ENCODE measurements around the gene FOXE1.

FOXE1 gene

DNA sequence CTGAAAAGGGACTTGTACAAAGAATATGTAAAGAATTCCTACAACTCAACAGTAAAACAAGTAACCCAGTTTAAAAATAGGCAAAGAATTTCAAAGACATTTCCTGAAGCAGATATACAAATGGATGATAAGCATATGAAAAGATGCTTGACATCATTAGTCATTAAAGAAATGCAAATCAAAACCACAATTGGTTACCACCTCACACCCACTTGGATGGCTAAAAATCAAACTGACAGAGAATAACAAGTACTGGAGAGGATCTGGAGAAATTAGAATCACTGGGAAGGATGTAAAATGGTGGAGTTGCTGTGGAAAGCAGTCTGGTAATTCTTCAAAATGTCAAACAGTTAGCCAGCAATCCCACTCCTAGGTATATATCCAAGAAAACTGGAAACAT is 12.5 kb upstream of the FOXE1 start:
- peaks cover 67% of the 10 kb centered on the region for H3K27me3 Mint-ChIP-seq
- no peak for ATAC-seq
- no peak overlapping the region for H3K27ac Mint-ChIP-seq
- DNase-seq, result no peak
- H3K9me3 Mint-ChIP-seq, result no peaks in the 10 kb centered on the region
- no peaks in the 10 kb centered on the region for H3K4me1 Mint-ChIP-seq
- no peaks in the 10 kb centered on the region for H3K36me3 Mint-ChIP-seq (ENCODE audit: low read depth)
- no peak overlapping the region for H3K4me3 Mint-ChIP-seq

DNA sequence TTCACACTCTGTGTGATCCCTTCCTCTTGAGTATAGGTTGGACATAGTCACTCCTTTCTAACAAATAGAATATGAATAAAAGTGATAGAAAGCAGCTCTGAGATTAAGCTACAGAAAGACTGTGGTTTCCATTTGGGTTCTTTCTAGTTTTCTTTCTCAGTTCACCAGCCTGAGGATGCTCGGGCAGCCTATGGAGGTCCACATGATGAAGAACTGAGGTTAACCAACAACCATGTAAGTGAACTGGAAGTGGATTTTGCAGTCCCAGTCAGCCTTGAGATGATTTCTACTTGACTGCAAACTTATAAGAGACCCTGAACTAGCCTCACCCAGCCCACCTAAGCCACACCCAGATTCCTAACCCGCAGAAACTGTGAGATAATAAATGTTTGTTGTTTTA is 10.1 kb upstream of the FOXE1 start:
- H3K4me3 Mint-ChIP-seq, result no peak overlapping the region
- no peak for DNase-seq
- no peaks in the 10 kb centered on the region for H3K9me3 Mint-ChIP-seq
- peaks cover 76% of the 10 kb centered on the region for H3K27me3 Mint-ChIP-seq
- no peak for ATAC-seq
- no peak overlapping the region for H3K27ac Mint-ChIP-seq
- H3K4me1 Mint-ChIP-seq, result peaks cover under 1% of the 10 kb centered on the region
- no peaks in the 10 kb centered on the region for H3K36me3 Mint-ChIP-seq (ENCODE audit: low read depth)

DNA sequence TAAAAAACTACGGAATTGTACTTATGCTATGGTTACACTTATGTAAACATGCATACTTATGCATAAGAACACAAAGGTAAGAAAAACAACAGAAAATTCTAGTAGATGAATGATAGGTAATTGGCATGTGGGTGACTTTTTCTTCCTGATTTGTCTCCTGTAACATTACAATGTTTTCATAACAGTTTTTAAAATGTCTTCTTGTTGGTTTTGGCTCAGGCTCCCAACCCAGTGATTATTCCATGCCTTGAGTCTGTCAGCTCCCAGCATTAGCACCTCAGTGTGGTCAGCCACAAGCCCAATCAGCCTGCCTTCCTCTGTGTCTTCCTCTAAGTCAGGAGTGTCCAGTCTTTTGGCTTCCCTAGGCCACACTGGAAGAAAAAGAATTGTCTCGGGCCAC is 7.9 kb upstream of the FOXE1 start:
- H3K9me3 Mint-ChIP-seq, result no peaks in the 10 kb centered on the region
- ATAC-seq, result no peak
- no peak overlapping the region for H3K27ac Mint-ChIP-seq
- H3K36me3 Mint-ChIP-seq (ENCODE audit: low read depth), result no peaks in the 10 kb centered on the region
- no peak for DNase-seq
- H3K4me3 Mint-ChIP-seq, result no peak overlapping the region
- peaks cover 86% of the 10 kb centered on the region for H3K27me3 Mint-ChIP-seq
- peaks cover 14% of the 10 kb centered on the region for H3K4me1 Mint-ChIP-seq

DNA sequence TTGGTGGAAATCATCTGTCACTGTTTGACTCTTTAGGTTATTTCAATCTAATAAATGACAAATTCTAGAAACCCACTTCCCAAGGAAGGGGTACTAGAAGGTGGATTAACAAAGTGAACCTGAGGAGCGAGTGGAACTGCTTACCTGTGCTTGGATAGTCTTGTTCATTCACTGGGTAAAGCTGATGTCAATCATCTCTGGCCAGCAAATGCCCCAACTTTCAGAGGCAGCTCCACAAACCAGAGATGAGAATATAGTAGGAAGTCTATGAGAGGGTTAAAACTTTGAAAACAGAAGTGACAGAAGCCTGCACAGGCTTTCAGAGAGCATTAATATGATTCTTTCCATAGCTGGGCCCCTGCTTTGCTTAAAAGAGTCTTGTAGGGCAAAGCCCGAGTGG is 7.3 kb upstream of the FOXE1 start:
- Mint-ChIP-seq H3K4me1 (peaks cover 14% of the 10 kb centered on the region), H3K9me3 (no peaks in the 10 kb centered on the region), H3K36me3 (ENCODE audit: low read depth) (no peaks in the 10 kb centered on the region), H3K27me3 (peaks cover 86% of the 10 kb centered on the region), H3K4me3 (no peak overlapping the region), H3K27ac (no peak overlapping the region)
- ATAC-seq (no peak), DNase-seq (no peak)

DNA sequence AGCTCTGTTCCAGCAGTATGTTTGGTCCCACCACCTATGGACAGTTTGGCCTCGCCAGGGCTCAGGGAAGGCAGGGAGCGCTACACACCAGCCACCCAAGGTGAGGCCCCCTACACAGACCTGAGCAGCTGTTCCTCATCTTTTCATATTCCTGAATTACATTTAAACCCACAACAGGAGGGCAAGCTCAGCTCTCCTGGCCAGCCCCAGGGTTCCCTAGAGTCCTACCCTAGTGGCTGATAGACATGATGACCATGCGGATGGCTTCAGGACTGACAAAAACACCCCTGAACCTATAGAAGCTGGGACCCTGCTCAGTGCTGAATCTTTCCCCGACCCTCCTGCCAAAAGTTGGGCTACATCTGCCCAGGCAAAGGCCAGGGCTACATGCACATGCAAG is 6.7 kb upstream of the FOXE1 start:
- Mint-ChIP-seq H3K9me3 (no peaks in the 10 kb centered on the region), H3K36me3 (ENCODE audit: low read depth) (no peaks in the 10 kb centered on the region), H3K4me1 (peaks cover 14% of the 10 kb centered on the region), H3K4me3 (no peak overlapping the region), H3K27me3 (peaks cover 85% of the 10 kb centered on the region), H3K27ac (no peak overlapping the region)
- DNase-seq, result no peak
- ATAC-seq, result no peak

DNA sequence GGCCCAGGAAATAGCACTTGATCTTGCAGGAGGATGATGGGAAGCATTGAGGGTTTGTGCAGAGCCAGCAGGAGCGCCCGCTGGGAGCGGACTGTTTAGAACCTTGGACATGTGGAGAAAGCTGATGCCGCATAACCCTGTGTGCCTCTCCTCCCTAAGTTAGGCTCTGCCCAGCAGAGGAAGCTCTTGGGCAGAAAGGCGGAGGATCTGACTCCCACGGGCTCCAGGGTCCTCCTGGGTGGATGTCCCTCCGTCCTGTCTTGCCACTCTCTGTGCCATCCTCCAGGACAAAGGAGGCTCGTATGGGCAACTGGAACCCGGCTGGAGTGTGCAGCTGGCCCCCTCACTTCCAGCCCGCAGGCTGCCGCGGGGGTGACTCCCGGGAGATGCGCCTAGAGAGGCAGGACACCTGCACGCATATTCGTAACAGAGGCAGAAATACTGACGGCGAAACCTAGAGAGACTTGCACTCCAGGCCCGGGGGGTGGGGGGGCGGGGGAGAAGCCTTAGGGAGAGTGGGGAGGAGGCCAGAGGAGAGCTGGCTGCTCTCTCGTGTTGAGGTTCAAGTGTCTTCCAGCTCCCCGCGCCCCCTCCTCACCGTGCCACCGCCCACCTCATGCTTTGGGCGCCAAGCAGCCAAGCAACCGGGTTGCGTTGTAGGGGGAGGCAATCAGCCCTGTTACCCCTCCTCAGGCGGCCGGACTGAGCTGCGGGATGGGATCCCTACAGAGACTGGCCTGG is 5.4 kb upstream of the FOXE1 start:
- no peak overlapping the region for H3K27ac Mint-ChIP-seq
- H3K36me3 Mint-ChIP-seq (ENCODE audit: low read depth), result no peaks in the 10 kb centered on the region
- no peak for ATAC-seq
- no peak for DNase-seq
- H3K4me1 Mint-ChIP-seq, result peaks cover 19% of the 10 kb centered on the region
- H3K9me3 Mint-ChIP-seq, result no peaks in the 10 kb centered on the region
- peaks cover 90% of the 10 kb centered on the region for H3K27me3 Mint-ChIP-seq
- H3K4me3 Mint-ChIP-seq, result no peak overlapping the region

DNA sequence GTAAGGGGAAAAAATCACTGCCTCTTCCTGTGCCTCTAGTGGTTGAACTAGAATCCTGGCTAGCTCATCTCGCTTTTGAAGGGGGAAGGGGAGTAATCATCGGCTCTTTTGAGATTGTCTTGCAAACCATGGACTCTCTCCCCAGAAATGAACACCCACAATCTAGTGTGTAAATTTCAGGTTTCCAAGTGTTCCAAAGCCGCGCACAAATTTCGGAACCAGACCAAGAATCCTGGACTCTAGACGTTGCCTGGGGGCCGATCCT is 4.9 kb upstream of the FOXE1 start:
- Mint-ChIP-seq H3K4me1 (peaks cover 20% of the 10 kb centered on the region), H3K36me3 (ENCODE audit: low read depth) (no peaks in the 10 kb centered on the region), H3K9me3 (no peaks in the 10 kb centered on the region), H3K27ac (no peak overlapping the region), H3K4me3 (no peak overlapping the region), H3K27me3 (peaks cover 86% of the 10 kb centered on the region)
- DNase-seq, result no peak
- no peak for ATAC-seq

DNA sequence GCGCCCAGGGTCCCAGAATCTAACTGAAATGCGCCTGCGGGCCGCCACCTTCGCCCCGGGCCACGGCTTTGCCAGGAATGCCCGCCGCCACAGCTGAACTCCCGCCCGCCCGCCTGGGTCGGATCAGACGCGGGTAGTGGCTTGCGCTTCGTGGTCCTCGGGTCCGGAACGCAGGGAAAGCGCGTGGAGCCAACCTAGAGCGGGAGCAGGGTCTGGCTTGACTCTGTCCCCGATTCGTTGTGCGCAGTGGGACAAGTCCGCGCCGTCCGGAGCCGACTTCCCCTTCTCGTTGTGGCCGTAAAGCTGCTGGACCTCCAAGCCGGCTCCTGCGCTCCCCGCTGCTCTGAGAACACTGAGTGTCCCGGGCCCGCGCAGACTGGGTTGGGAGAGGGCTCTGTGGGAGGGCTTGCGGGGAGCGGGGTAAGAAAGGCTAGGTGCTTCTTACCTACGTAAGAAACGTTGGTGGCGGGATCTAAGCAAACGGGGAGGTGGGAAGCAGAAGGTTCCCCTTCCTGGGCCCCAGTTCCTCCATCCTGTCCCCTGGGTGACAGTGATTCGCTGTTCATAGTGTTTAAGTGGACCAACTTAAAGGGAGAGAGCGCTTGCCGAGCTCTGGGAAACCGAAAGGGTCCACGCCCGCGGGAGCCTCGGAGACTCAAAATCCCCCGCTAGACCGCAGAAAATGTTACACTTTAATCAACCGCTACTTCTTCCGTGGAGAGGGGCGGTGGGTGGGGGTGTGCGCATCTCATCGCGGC is 4.4 kb upstream of the FOXE1 start:
- ATAC-seq, result peak; percentile 13
- H3K4me3 Mint-ChIP-seq, result peak overlapping the region; percentile 65
- no peaks in the 10 kb centered on the region for H3K36me3 Mint-ChIP-seq (ENCODE audit: low read depth)
- no peak for DNase-seq
- H3K4me1 Mint-ChIP-seq, result peaks cover 22% of the 10 kb centered on the region
- no peaks in the 10 kb centered on the region for H3K9me3 Mint-ChIP-seq
- H3K27ac Mint-ChIP-seq, result no peak overlapping the region
- H3K27me3 Mint-ChIP-seq, result peaks cover 83% of the 10 kb centered on the region

DNA sequence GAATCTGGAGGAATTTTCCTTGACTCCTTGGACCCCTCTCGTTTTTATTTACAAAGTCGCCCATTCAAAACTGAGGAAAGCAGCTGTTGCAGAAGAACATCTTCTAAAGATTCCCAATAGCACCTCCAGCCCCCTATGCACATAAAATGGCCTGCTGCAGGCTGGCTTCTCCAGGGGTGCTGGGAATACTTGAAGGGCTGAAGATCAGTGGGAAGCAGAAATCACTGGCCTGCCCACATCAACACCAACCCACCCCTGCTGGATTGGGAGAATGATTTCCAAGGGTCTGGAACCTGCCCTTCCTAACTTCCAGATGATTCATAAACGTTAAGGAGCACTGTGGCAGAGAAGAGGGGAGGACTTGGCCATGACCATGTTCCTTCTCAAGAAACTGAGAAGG is 3.0 kb upstream of the FOXE1 start:
- no peaks in the 10 kb centered on the region for H3K36me3 Mint-ChIP-seq (ENCODE audit: low read depth)
- ATAC-seq, result no peak
- no peak overlapping the region for H3K4me3 Mint-ChIP-seq
- peaks cover 80% of the 10 kb centered on the region for H3K27me3 Mint-ChIP-seq
- no peaks in the 10 kb centered on the region for H3K9me3 Mint-ChIP-seq
- H3K4me1 Mint-ChIP-seq, result peaks cover 26% of the 10 kb centered on the region
- H3K27ac Mint-ChIP-seq, result no peak overlapping the region
- no peak for DNase-seq

DNA sequence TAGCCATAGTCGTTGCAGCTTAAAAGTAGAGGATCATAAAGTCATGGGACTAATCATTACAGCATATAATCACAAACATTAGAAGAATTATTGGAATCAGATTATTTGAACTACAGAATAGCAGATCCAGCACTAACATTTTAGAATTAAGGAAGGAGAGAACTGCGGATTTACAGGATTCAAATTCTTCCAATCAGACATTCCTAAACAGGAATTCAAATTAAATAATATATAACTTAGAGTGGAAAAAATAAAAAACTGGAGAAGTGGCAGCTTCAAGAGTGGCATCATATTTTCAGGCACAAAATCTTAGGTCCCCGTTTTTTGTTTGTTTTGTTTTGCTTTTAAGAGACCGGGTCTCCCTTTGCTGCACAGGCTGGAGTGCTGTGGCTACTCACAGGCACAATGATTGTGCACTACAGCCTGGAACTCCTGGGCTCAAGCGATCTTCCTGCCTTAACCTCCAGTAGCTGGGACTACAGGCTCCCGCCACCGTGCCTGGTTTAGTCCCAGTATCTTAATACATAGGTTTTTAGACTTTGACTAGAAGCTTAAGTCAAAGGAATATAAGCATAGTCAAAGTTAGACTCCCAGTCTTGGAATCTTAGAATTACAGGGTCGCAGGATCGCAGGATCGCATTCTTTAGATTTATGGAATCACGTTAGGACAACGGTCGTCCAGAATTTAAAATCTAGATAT is 2.1 kb upstream of the FOXE1 start:
- no peaks in the 10 kb centered on the region for H3K9me3 Mint-ChIP-seq
- no peak overlapping the region for H3K4me3 Mint-ChIP-seq
- peaks cover 27% of the 10 kb centered on the region for H3K4me1 Mint-ChIP-seq
- H3K36me3 Mint-ChIP-seq (ENCODE audit: low read depth), result no peaks in the 10 kb centered on the region
- no peak overlapping the region for H3K27ac Mint-ChIP-seq
- ATAC-seq (no peak), DNase-seq (no peak)
- H3K27me3 Mint-ChIP-seq, result peaks cover 80% of the 10 kb centered on the region

DNA sequence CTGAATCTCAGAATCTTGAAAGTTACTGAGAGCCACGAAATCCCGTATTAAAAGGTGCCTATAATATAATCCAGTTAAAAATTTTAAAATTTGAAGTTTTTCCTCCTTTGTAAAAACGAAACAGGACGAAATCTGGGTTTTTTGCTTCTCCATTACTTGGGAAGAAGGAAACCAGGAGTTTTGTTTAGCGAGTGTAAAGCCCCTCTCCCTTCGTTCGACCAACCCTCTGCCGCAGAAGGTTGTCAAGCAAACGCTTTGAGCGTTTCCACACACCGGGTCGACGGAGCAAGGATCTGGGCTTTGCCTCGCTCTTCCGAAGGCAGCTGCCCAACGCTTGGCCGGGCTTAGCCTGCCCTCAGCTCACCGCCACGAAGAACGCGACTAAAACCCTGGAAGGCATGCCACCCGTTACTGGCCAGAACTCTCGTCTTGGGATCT is 1.6 kb upstream of the FOXE1 start:
- no peaks in the 10 kb centered on the region for H3K9me3 Mint-ChIP-seq
- H3K36me3 Mint-ChIP-seq (ENCODE audit: low read depth), result no peaks in the 10 kb centered on the region
- no peak for ATAC-seq
- peaks cover 27% of the 10 kb centered on the region for H3K4me1 Mint-ChIP-seq
- peaks cover 80% of the 10 kb centered on the region for H3K27me3 Mint-ChIP-seq
- DNase-seq, result no peak
- no peak overlapping the region for H3K4me3 Mint-ChIP-seq
- H3K27ac Mint-ChIP-seq, result no peak overlapping the region

DNA sequence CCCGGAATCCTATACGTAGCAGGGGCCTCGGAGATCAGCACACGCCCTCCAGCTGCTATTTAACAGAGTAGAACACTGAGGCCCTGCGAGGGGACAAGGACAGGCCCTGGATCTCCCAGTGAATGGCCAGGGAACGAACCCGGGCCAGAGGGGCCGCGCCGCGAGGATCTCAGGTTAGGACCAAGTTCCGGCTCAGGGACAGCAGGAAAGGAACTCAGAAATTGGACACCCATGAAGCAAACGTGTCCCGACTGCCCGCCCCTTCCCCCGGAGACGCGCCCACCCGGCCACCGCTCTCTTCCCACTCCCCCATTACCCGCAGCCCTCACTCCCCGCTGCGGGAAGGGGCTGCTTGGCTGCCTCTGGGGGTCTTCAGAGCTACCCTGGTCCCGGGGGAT is 1.0 kb upstream of the FOXE1 start:
- Mint-ChIP-seq H3K27ac (no peak overlapping the region), H3K4me1 (peaks cover 27% of the 10 kb centered on the region), H3K27me3 (peaks cover 80% of the 10 kb centered on the region), H3K4me3 (no peak overlapping the region), H3K36me3 (ENCODE audit: low read depth) (no peaks in the 10 kb centered on the region), H3K9me3 (no peaks in the 10 kb centered on the region)
- DNase-seq (no peak), ATAC-seq (no peak)

DNA sequence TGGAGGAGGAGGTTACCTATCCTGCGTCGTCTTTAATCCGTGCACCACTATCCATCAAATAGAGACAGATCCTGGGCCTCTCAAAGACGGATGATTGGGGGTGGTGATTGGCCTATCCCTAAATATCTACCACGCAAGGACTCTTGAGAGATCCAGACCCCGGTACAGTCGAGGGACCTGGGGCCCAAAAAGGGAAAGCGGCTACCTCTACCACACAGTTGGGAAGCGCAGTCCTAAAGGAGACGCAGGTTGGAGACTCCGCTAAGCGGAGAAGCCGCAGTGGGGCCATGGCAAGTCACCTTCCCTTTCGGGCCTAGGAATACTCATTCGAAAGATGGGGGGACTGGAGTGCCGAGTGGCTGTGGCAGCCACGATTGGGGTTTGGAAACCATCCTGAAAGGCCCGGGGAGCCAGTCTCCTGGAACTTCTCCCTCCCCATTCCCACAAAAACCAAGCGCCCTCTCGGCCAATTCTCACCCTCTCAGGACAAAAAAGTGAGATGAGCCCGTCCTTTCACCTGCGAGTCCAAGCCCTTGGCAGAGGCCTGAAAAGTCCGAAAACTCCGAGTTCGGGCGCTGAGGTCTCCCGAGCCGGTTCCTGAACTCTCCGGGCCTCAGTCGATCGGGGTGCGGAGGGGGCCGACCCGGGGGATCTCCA is 499 bp upstream of the FOXE1 start:
- ATAC-seq (no peak), DNase-seq (no peak)
- no peak overlapping the region for H3K27ac Mint-ChIP-seq
- peaks cover 81% of the 10 kb centered on the region for H3K27me3 Mint-ChIP-seq
- H3K9me3 Mint-ChIP-seq, result no peaks in the 10 kb centered on the region
- H3K4me1 Mint-ChIP-seq, result peaks cover 30% of the 10 kb centered on the region
- H3K36me3 Mint-ChIP-seq (ENCODE audit: low read depth), result no peaks in the 10 kb centered on the region
- H3K4me3 Mint-ChIP-seq, result peak overlapping the region; percentile 21

DNA sequence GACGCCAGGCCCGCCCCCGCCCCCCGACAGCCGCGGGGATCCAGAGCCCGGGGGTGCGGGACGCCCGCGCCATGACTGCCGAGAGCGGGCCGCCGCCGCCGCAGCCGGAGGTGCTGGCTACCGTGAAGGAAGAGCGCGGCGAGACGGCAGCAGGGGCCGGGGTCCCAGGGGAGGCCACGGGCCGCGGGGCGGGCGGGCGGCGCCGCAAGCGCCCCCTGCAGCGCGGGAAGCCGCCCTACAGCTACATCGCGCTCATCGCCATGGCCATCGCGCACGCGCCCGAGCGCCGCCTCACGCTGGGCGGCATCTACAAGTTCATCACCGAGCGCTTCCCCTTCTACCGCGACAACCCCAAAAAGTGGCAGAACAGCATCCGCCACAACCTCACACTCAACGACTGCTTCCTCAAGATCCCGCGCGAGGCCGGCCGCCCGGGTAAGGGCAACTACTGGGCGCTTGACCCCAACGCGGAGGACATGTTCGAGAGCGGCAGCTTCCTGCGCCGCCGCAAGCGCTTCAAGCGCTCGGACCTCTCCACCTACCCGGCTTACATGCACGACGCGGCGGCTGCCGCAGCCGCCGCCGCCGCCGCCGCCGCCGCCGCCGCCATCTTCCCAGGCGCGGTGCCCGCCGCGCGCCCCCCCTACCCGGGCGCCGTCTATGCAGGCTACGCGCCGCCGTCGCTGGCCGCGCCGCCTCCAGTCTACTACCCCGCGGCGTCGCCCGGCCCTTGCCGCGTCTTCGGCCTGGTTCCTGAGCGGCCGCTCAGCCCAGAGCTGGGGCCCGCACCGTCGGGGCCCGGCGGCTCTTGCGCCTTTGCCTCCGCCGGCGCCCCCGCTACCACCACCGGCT is 1.0 kb downstream of the FOXE1 start:
- Mint-ChIP-seq H3K4me1 (peaks cover 27% of the 10 kb centered on the region), H3K36me3 (ENCODE audit: low read depth) (no peaks in the 10 kb centered on the region), H3K4me3 (peak overlapping the region; percentile 83), H3K27ac (no peak overlapping the region), H3K27me3 (peaks cover 83% of the 10 kb centered on the region), H3K9me3 (no peaks in the 10 kb centered on the region)
- DNase-seq, result peak; percentile 64
- ATAC-seq, result peak; percentile 76

All from activated naive CD8-positive, alpha-beta T cell treated with anti-CD3 and anti-CD28 coated beads, Interleukin-2, amount 50 U/mL, for 24 hours (primary cell).